IMR-90 (cell line): ENCODE data around the gene RCOR3. TPM values are rescaled to one million over a fixed set of nuclear protein-coding genes. Genes with fewer than 3 reads are reported as not detected.

Experiments used
- ATAC-seq: fragments of 200-7000 bp; cut with Tn5 transposase; 2 replicates; pipeline ENCODE4 v1.9.1; 2020; ENCODE audit warnings: low read depth, mild to moderate bottlenecking, moderate library complexity
- BruUV-seq: library from RNA; stranded (reverse); fragments of 400-500 nt; replicated peaks from 2 replicates; lab custom pipeline; 2021; lab: Mats Ljungman, UMichigan
- CTCF ChIA-PET: fragments of 300-600 bp; formaldehyde crosslinking; extraction: SDS; loops from one replicate; lab custom pipeline; 2021; ENCODE audit warnings: antibody characterized with exemption; lab: Yijun Ruan, JAX
- POLR2A ChIA-PET: fragments of 300-600 bp; sonication (Branson Sonifier 250); formaldehyde crosslinking; loops from one replicate; lab custom pipeline; 2022; ENCODE audit warnings: antibody characterized with exemption; ENCODE audit not compliant: unreplicated experiment; lab: Charles Lee
- DNase-seq: peaks from one replicate; pipeline ENCODE4 v3.0.0; 2013
- H2AFZ ChIP-seq: replicated peaks from 2 replicates; pipeline ENCODE3; 2013; ENCODE audit warnings: low read length, mild to moderate bottlenecking; ENCODE audit not compliant: poor library complexity
- H2AK5ac ChIP-seq: 2 replicates; pipeline ENCODE4 v1.6.1; 2013; ENCODE audit warnings: low read depth, low read length, inconsistent platforms
- H2AK9ac ChIP-seq: replicated peaks from 2 replicates; pipeline ENCODE3; 2013; ENCODE audit warnings: mild to moderate bottlenecking, low read depth, low read length, moderate library complexity; ENCODE audit not compliant: poor library complexity
- H2BK120ac ChIP-seq: 2 replicates; pipeline ENCODE4 v1.6.1; 2013; ENCODE audit warnings: low read depth, low read length, inconsistent platforms
- H2BK15ac ChIP-seq: 3 replicates; pipeline ENCODE4 v1.6.1; 2013; ENCODE audit warnings: low read depth, low read length, inconsistent platforms
- H2BK20ac ChIP-seq: 2 replicates; pipeline ENCODE4 v1.6.1; 2013; ENCODE audit warnings: low read depth, mild to moderate bottlenecking, inconsistent platforms, low read length, moderate library complexity
- H2BK5ac ChIP-seq: 2 replicates; pipeline ENCODE4 v1.6.1; 2013; ENCODE audit warnings: mild to moderate bottlenecking, low read depth, low read length, inconsistent platforms; ENCODE audit not compliant: poor library complexity, severe bottlenecking
- H3K14ac ChIP-seq: replicated peaks from 2 replicates; pipeline ENCODE4 v1.6.1; 2013; ENCODE audit warnings: low read depth, low read length, inconsistent platforms
- H3K18ac ChIP-seq: 2 replicates; pipeline ENCODE4 v1.6.1; 2013; ENCODE audit warnings: low read depth, low read length, control low read depth
- H3K23ac ChIP-seq: 2 replicates; pipeline ENCODE4 v1.6.1; 2013; ENCODE audit warnings: low read depth, low read length, inconsistent platforms
- H3K27ac ChIP-seq: 2 replicates; pipeline ENCODE4 v1.5.1; 2013; ENCODE audit warnings: mild to moderate bottlenecking, control low read depth, low read length; ENCODE audit not compliant: insufficient read depth
- H3K27me3 ChIP-seq: 2 replicates; pipeline ENCODE4 v1.6.1; 2013; ENCODE audit warnings: low read length; ENCODE audit not compliant: control insufficient read depth, insufficient read depth
- H3K36me3 ChIP-seq: 2 replicates; pipeline ENCODE4 v1.6.1; 2013; ENCODE audit warnings: low read length, mixed read lengths; ENCODE audit not compliant: control insufficient read depth, insufficient read depth
- H3K4ac ChIP-seq: 2 replicates; pipeline ENCODE4 v1.6.1; 2013; ENCODE audit warnings: low read depth, low read length, inconsistent platforms
- H3K4me1 ChIP-seq: 2 replicates; pipeline ENCODE4 v1.6.1; 2013; ENCODE audit warnings: low read length, mixed read lengths; ENCODE audit not compliant: control insufficient read depth, insufficient read depth
- H3K4me2 ChIP-seq: 2 replicates; pipeline ENCODE4 v1.6.1; 2013; ENCODE audit warnings: low read depth, mild to moderate bottlenecking, control low read depth, low read length, moderate library complexity
- H3K4me3 ChIP-seq: 2 replicates; pipeline ENCODE4 v1.5.1; 2013; ENCODE audit warnings: low read depth, mild to moderate bottlenecking, control low read depth, low read length, moderate library complexity; ENCODE audit not compliant: insufficient read depth
- H3K56ac ChIP-seq: 2 replicates; pipeline ENCODE4 v1.6.1; 2013; ENCODE audit warnings: low read length, inconsistent platforms; ENCODE audit not compliant: insufficient read depth; ENCODE audit errors: extremely low read depth
- H3K79me1 ChIP-seq, 2 experiments: 2 replicates each; pipeline ENCODE4 v1.6.1; 2013; ENCODE audit warnings: low read length in 2 of 2, inconsistent platforms in 1 of 2, low read depth in 1 of 2
- H3K9ac ChIP-seq: 2 replicates; pipeline ENCODE4 v1.6.1; 2013; ENCODE audit warnings: low read depth, low read length, control low read depth
- H3K9me1 ChIP-seq: 2 replicates; pipeline ENCODE4 v1.6.1; 2013; ENCODE audit warnings: low read length, inconsistent platforms; ENCODE audit not compliant: insufficient read depth
- H3K9me3 ChIP-seq: 2 replicates; pipeline ENCODE4 v1.6.1; 2013; ENCODE audit warnings: low read length; ENCODE audit not compliant: control insufficient read depth, insufficient read depth
- H4K20me1 ChIP-seq: 2 replicates; pipeline ENCODE4 v1.6.1; 2013; ENCODE audit warnings: low read length, inconsistent platforms; ENCODE audit not compliant: insufficient read depth
- H4K5ac ChIP-seq: 2 replicates; pipeline ENCODE4 v1.6.1; 2013; ENCODE audit warnings: mild to moderate bottlenecking, low read depth, low read length, control low read depth
- H4K8ac ChIP-seq, 2 experiments: 2 replicates each; pipeline ENCODE4 v1.6.1; 2013; ENCODE audit warnings: low read depth in 2 of 2, low read length in 2 of 2, control low read depth in 1 of 2, inconsistent platforms in 1 of 2
- H4K91ac ChIP-seq: 2 replicates; pipeline ENCODE4 v1.6.1; 2013; ENCODE audit warnings: low read depth, low read length, inconsistent platforms; ENCODE audit not compliant: insufficient read depth
- BHLHE40 ChIP-seq: fragments of 150-350 bp; IDR thresholded peaks from 2 replicates; pipeline ENCODE4 v1.6.1; 2016; ENCODE audit warnings: mild to moderate bottlenecking, low read depth, low read length
- CEBPB ChIP-seq: IDR thresholded peaks from 2 replicates; pipeline ENCODE4 v1.6.1; 2012; ENCODE audit warnings: low read depth, low read length, improper control_type of control experiment
- CHD1 ChIP-seq: IDR thresholded peaks from 2 replicates; pipeline ENCODE4 v1.6.1; 2012; ENCODE audit warnings: low read depth, low read length, improper control_type of control experiment
- CTCF ChIP-seq: conservative IDR thresholded peaks from 2 replicates; pipeline ENCODE4 v1.5.1; 2012; ENCODE audit warnings: mild to moderate bottlenecking, low read depth, low read length, improper control_type of control experiment
- ELK1 ChIP-seq: fragments of 150-350 bp; IDR thresholded peaks from 2 replicates; pipeline ENCODE4 v1.6.1; 2016; ENCODE audit warnings: low read depth, mild to moderate bottlenecking, low read length, moderate library complexity, borderline replicate concordance
- FOS ChIP-seq: fragments of 150-350 bp; IDR thresholded peaks from 2 replicates; pipeline ENCODE4 v1.6.1; 2016; ENCODE audit warnings: low read depth, low read length
- MAFK ChIP-seq: IDR thresholded peaks from 2 replicates; pipeline ENCODE4 v1.6.1; 2012; ENCODE audit warnings: low read depth, low read length, improper control_type of control experiment
- MAZ ChIP-seq: IDR thresholded peaks from 2 replicates; pipeline ENCODE4 v1.6.1; 2012; ENCODE audit warnings: low read depth, mild to moderate bottlenecking, low read length, improper control_type of control experiment, moderate library complexity, borderline replicate concordance
- MXI1 ChIP-seq: IDR thresholded peaks from 2 replicates; pipeline ENCODE4 v1.6.1; 2012; ENCODE audit warnings: low read depth, mild to moderate bottlenecking, low read length, moderate library complexity, borderline replicate concordance
- NFE2L2 ChIP-seq: fragments of 150-350 bp; IDR thresholded peaks from 2 replicates; pipeline ENCODE4 v1.6.1; 2016; ENCODE audit warnings: low read depth, mild to moderate bottlenecking, low read length
- POLR2A ChIP-seq: IDR thresholded peaks from 2 replicates; pipeline ENCODE4 v1.6.1; 2012; ENCODE audit warnings: mild to moderate bottlenecking, low read depth, low read length
- RAD21 ChIP-seq: IDR thresholded peaks from 2 replicates; pipeline ENCODE4 v1.6.1; 2012; ENCODE audit warnings: low read length, improper control_type of control experiment
- RCOR1 ChIP-seq: IDR thresholded peaks from 2 replicates; pipeline ENCODE4 v1.6.1; 2012; ENCODE audit warnings: mild to moderate bottlenecking, low read length, improper control_type of control experiment; ENCODE audit not compliant: insufficient replicate concordance
- RFX5 ChIP-seq: IDR thresholded peaks from 2 replicates; pipeline ENCODE4 v1.8.0; 2012; ENCODE audit warnings: low read depth, mild to moderate bottlenecking, low read length, moderate library complexity
- SMC3 ChIP-seq: fragments of 150-350 bp; IDR thresholded peaks from 2 replicates; pipeline ENCODE4 v1.6.1; 2016; ENCODE audit warnings: low read depth, mild to moderate bottlenecking, antibody characterized with exemption, low read length, moderate library complexity
- USF2 ChIP-seq: fragments of 150-350 bp; IDR thresholded peaks from 2 replicates; pipeline ENCODE4 v1.6.1; 2017; ENCODE audit warnings: mild to moderate bottlenecking, antibody characterized with exemption, low read length, low read depth
- WGBS, 2 experiments: methylation state at CpG; one replicate each; pipeline versions ENCODE4 v1.1.5 to v1.1.7; 2013; ENCODE audit warnings: missing lambda C conversion rate in 2 of 2; ENCODE audit not compliant: insufficient read length in 1 of 2; ENCODE audit errors: extremely low coverage in 2 of 2; 5-methylcytosine and 5-hydroxymethylcytosine counted together
- dilution Hi-C: fragments of 300-500 bp; cut with HindIII; formaldehyde crosslinking; loops from one replicate; pipeline ENCODE4 v1.14.3; 2018; ENCODE audit warnings: low sequenced_read_pairs; ENCODE audit not compliant: unreplicated experiment
- in situ Hi-C: fragments of 300-500 bp; cut with MboI; formaldehyde crosslinking; loops from 3 replicates; pipeline ENCODE4 v1.14.3; 2019; ENCODE audit warnings: low sequenced_read_pairs, inconsistent platforms, mixed read lengths
- intact Hi-C: fragments of 100-400 bp; cut with micrococcal nuclease; formaldehyde crosslinking; loops from 2 replicates; pipeline ENCODE4 v1.10.0; 2022
- polyA plus RNA-seq, 3 experiments: library from polyadenylated mRNA; depleted of rRNA; stranded (reverse); fragments of >200 nt; gene quantifications; 2 replicates each; pipeline ENCODE4 v1.2.3, GENCODE V29; 2012; ENCODE audit warnings: low replicate concordance in 1 of 3
- total RNA-seq: library from RNA; depleted of rRNA; stranded (reverse); fragments of >200 nt; gene quantifications from 2 replicates; pipeline ENCODE4 v1.2.3, GENCODE V29; 2012

The RCOR3 gene
- total and polyA plus RNA-seq, 2 of the 4 experiments (the other 2 are of a cell fraction): 8.1 to 16.4 TPM

GRCh38 chr1:211309617-211310016 lies 50.5 kb downstream of the RCOR3 start:
- H3K4ac ChIP-seq: no peak overlapping the region
- H3K23ac ChIP-seq: no peak overlapping the region
- H2AK9ac ChIP-seq: no peak overlapping the region
- ChIA-PET POLR2A (no interaction called here), CTCF (interaction anchor here (0.6 kb wide), 1 partner anchor 18 kb away, joined by 3 read pairs; no protein-coding TSS in a partner anchor)
- in situ Hi-C loops (no loop called here), intact Hi-C loops (no loop called here), dilution Hi-C loops (no loop called here)
- no peak overlapping the region for H4K91ac ChIP-seq
- no peaks in the 10 kb centered on the region for H3K9me3 ChIP-seq
- no peak overlapping the region for H3K9ac ChIP-seq
- H4K8ac ChIP-seq: no peak overlapping the region
- peaks cover 14% of the 10 kb centered on the region for H3K36me3 ChIP-seq
- no peak overlapping the region for H2BK5ac ChIP-seq
- no peaks in the 10 kb centered on the region for H3K27me3 ChIP-seq
- ATAC-seq (no peak), DNase-seq (no peak)
- H3K4me1 ChIP-seq: no peaks in the 10 kb centered on the region
- H3K4me3 ChIP-seq: no peak overlapping the region
- H3K18ac ChIP-seq: no peak overlapping the region
- no TSS peak for BruUV-seq
- H3K56ac ChIP-seq: no peak overlapping the region
- H3K79me1 ChIP-seq: no peaks in the 10 kb centered on the region
- H4K20me1 ChIP-seq: no peaks in the 10 kb centered on the region
- H2AK5ac ChIP-seq: no peak overlapping the region
- no peak for TF ChIP-seq MAFK
- TF ChIP-seq RAD21: no peak
- no peak for TF ChIP-seq MAZ
- no peak for TF ChIP-seq POLR2A
- no peak for TF ChIP-seq CTCF
- no peak for TF ChIP-seq BHLHE40
- TF ChIP-seq CHD1: no peak
- TF ChIP-seq NFE2L2: no peak
- TF ChIP-seq FOS: no peak
- no peak for TF ChIP-seq ELK1
- no peak for TF ChIP-seq SMC3
- no peak for TF ChIP-seq RCOR1
- no peak for TF ChIP-seq CEBPB
- TF ChIP-seq USF2: no peak
- no peak for TF ChIP-seq MXI1
- TF ChIP-seq RFX5: no peak
- no peak overlapping the region for H4K5ac ChIP-seq
- H2AFZ ChIP-seq: no peak overlapping the region
- H3K4me2 ChIP-seq: no peak overlapping the region
- no peak overlapping the region for H2BK120ac ChIP-seq
- H2BK20ac ChIP-seq: no peak overlapping the region
- WGBS, 2 experiments: no CpG with 5 or more reads among the region's 3 CpGs
- H2BK15ac ChIP-seq: no peak overlapping the region
- H3K27ac ChIP-seq: no peak overlapping the region
- no peak overlapping the region for H3K14ac ChIP-seq
- H3K9me1 ChIP-seq: no peaks in the 10 kb centered on the region
